Measurements from ENCODE around the gene MGLL. TPM values are rescaled to one million over a fixed set of nuclear protein-coding genes. Genes with fewer than 3 reads are reported as not detected.

MGLL gene
- total RNA-seq, 2 experiments from 2014 or later: 0.31 to 0.41 TPM

DNA sequence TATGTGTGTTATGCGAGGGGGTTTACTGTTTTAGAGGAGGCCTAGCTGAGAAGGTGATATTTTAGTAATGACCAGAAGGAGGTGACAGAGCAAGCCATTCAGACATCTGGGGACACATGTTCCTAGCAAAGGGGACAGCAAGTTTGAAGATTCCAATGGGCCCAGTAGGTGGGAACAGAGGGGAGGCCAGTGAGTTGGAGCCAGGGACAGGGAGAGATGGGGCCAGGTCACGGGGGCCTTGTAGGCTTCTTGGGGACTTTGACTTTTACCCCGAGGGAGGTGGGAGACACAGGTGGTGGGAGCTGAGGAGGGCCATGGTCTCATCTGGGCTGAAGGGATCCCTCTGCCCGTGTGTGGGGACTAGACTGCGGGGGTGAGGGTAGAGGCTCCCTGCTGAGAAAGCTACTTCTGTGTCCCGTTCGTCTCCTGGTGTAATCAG lies 72.5 kb downstream of the MGLL start:
- Mint-ChIP-seq H3K4me3 (no peak overlapping the region), H3K36me3 (no peaks in the 10 kb centered on the region), H3K9me3 (no peaks in the 10 kb centered on the region), H3K27me3 (peaks cover 13% of the 10 kb centered on the region), H3K4me1 (ENCODE audit: low read depth) (peaks cover 21% of the 10 kb centered on the region), H3K27ac (no peak overlapping the region)
- ChIA-PET CTCF (no interaction called here), POLR2A (no interaction called here)
- intact Hi-C loops (cut with micrococcal nuclease): no loop called here
- no peak for DNase-seq

DNA sequence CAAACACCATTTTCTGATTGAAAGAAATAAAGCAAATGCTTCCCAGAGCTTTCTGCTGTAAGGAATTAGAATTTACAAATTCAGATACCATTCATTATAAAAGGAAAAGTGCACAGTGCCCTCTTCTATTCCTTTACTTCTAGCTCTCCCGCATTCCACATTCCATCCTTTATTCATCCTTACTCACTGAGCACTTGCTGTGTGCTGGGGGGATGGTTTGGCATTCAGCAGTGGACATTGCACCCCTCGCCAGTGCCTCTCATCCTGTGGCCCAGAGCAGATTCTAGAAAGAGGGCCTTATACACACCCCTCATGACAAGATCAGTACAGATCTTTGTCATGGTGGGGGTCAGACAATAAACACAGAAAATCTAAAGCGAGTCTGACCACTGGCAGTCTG lies 73.0 kb downstream of the MGLL start:
- intact Hi-C loops (cut with micrococcal nuclease): no loop called here
- Mint-ChIP-seq H3K27me3 (peaks cover 13% of the 10 kb centered on the region), H3K27ac (no peak overlapping the region), H3K4me1 (ENCODE audit: low read depth) (peaks cover 16% of the 10 kb centered on the region), H3K9me3 (no peaks in the 10 kb centered on the region), H3K4me3 (no peak overlapping the region), H3K36me3 (no peaks in the 10 kb centered on the region)
- ChIA-PET POLR2A (no interaction called here), CTCF (no interaction called here)
- no peak for DNase-seq

DNA sequence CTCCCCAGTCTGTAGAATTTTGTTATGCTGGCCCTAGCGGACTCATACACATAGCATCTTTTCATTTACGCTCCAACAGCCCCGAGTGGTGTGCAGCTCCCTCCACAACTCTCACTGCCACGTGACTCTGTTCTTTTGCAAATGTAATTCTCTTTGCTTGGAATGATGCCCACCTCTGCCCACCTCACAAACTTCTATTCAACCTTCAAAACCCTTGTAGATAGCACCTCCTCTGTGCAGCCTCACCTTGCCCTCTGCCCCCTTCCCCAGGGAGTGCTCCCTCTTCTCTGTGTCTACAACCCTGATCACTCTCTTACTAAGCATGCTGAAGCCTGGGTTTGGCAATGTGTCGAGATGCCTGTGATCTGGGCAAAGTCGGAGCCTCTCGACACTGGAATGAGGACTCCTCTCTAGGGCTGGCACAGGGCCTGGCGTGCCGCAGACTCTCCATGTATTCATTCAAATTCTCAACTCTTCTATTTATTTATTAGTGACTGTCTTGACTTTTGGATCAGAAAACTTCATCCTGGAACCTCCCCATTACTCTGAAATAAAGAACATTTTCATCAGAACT lies 73.5 kb downstream of the MGLL start:
- Mint-ChIP-seq H3K4me3 (no peak overlapping the region), H3K36me3 (no peaks in the 10 kb centered on the region), H3K4me1 (ENCODE audit: low read depth) (peaks cover 13% of the 10 kb centered on the region), H3K27me3 (peaks cover 13% of the 10 kb centered on the region), H3K27ac (no peak overlapping the region), H3K9me3 (no peaks in the 10 kb centered on the region)
- no peak for DNase-seq
- ChIA-PET CTCF (interaction anchor here (0.6 kb wide), 1 partner anchor 96 kb away, joined by 3 read pairs; no protein-coding TSS in a partner anchor), POLR2A (no interaction called here)
- intact Hi-C loops (cut with micrococcal nuclease): no loop called here

DNA sequence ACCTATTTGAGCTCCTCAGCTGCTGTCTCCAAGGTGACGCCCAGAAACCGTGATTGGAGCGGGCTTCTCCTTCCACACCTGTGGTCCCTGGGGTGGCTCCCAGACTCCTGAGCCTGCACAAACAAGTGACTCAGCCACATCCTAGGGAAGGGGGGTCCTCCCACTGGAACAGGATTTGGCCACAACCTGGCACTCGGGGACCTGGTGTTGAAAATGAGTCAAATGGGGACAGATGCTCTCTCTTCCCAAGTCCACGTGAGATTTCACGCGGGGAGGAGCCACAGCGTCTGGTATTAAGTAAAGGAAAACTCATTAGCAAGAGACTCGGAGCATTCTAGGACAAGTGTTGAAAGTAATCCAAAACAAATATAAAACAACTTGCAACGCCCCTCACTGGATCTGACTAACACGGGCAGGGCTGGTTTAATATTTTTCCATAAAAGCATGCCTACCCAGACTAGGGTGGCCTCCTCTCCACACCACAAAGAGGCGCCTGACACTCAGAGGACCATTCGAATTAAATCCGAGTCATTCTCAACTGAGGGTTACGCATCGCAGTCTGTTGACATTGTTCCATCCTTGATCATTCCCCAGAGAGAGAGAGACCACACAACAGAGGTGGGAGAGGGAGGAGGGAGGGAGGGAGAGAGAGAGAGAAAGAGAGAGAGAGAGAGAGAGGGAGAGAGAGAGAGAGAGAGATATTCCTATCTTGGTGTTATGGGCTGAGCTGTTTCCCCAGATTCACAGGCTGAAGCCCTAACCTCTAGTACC lies 74.4 kb downstream of the MGLL start:
- ChIA-PET POLR2A (no interaction called here), CTCF (interaction anchor here (0.6 kb wide), 1 partner anchor 95 kb away, joined by 3 read pairs; no protein-coding TSS in a partner anchor)
- Mint-ChIP-seq H3K4me1 (ENCODE audit: low read depth) (peaks cover 13% of the 10 kb centered on the region), H3K36me3 (no peaks in the 10 kb centered on the region), H3K27ac (no peak overlapping the region), H3K27me3 (peaks cover 13% of the 10 kb centered on the region), H3K4me3 (no peak overlapping the region), H3K9me3 (no peaks in the 10 kb centered on the region)
- no peak for DNase-seq
- intact Hi-C loops (cut with micrococcal nuclease): no loop called here

DNA sequence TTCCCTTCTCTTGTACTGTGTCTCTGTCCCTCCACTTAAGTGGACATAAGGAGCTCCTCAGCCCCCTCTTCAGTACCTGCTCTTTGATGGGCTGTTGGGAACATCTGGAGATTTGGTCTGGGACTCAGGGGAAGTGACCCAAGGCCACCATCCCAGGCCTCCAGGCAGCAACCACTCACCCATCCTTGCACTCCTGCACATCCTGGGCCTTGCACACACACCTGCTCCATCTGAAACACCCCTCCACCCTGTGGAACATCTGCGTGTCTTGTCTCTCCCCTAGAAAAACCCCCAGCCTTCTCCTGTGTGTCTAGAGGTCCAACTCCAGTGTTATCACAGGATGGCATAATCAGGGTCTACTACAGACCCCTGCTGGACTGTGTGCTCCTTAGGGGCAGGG lies 75.2 kb downstream of the MGLL start:
- POLR2A ChIA-PET: no interaction called here
- CTCF ChIA-PET: no interaction called here
- Mint-ChIP-seq H3K4me1 (ENCODE audit: low read depth) (peaks cover 13% of the 10 kb centered on the region), H3K36me3 (no peaks in the 10 kb centered on the region), H3K27me3 (peaks cover 13% of the 10 kb centered on the region), H3K4me3 (no peak overlapping the region), H3K9me3 (no peaks in the 10 kb centered on the region), H3K27ac (no peak overlapping the region)
- no peak for DNase-seq
- intact Hi-C loops (cut with micrococcal nuclease): no loop called here

DNA sequence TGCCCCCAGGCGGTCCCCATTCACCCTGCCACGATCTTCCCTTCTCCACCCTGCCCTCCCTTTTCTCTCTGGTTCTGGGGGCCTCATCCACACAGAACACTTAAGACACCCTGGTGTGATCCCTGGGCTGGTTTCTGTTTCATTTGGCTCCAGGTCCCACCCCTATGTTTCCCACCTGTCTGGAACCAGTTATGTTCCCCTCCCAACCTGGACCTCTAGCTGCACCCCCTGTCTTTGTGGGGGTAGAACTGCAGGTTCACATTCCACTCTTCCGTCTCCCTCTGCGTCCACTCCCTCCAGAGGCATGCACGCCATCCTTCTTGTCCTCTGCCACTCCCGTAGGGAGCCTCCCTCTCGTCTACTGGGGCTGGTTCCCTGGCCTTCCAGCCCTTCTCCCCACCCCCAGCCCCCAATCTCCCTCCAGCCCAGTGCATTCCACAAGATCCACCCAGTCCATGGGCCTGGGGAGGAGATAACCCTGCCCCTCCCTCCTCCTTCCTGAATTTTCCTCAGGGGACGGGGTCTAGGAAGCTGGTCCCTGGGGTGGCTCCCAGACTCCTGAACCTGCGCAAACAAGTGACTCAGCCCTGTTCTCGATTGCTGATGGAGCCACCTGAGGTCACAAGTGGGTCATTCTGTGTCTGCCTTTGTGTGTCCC lies 75.8 kb downstream of the MGLL start:
- Mint-ChIP-seq H3K27ac (no peak overlapping the region), H3K4me3 (no peak overlapping the region), H3K27me3 (peaks cover 13% of the 10 kb centered on the region), H3K9me3 (no peaks in the 10 kb centered on the region), H3K36me3 (no peaks in the 10 kb centered on the region), H3K4me1 (ENCODE audit: low read depth) (peaks cover 13% of the 10 kb centered on the region)
- no peak for DNase-seq
- ChIA-PET POLR2A (no interaction called here), CTCF (no interaction called here)
- intact Hi-C loops (cut with micrococcal nuclease): no loop called here

DNA sequence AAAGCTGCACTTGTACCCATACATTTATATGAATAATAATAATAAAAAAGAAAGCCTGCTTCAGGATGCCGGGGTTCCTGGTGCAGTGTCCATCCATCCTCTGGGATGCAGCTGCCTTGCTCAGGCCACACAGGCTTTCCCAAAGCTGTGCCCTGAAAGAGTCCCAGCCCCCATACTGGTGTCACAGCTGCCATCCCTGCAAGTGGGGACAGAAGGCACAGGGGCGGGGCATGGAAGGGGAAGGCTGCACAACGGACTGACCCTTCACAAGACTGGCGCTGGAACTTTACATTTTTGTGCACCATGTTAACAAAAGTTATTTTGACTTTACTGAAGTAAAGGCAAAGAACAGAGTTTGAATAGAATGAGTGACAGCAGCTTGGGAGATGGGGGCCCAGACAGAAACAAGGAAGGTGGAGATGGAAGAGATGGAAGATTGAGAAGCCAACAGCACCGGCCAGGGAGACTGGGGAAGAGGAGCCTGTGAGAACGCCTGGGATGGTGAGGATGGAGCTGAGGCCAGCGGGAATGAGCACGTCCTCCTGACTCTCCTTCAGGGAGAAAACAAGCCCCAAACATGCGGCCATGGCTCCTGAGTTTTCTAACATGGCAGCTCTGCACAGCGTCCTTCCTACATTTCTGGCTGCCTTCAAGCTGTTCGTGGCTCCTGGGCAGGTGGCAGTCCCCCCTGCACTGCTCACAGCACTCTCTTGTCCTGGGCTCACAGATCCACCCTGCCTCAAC lies 76.5 kb downstream of the MGLL start:
- H3K27ac Mint-ChIP-seq: no peak overlapping the region
- no peak for DNase-seq
- CTCF ChIA-PET: no interaction called here
- H3K36me3 Mint-ChIP-seq: no peaks in the 10 kb centered on the region
- no peak overlapping the region for H3K4me3 Mint-ChIP-seq
- H3K4me1 Mint-ChIP-seq (ENCODE audit: low read depth): peaks cover 10% of the 10 kb centered on the region
- no peaks in the 10 kb centered on the region for H3K9me3 Mint-ChIP-seq
- H3K27me3 Mint-ChIP-seq: peaks cover 10% of the 10 kb centered on the region
- intact Hi-C loops (cut with micrococcal nuclease): no loop called here
- POLR2A ChIA-PET: no interaction called here

DNA sequence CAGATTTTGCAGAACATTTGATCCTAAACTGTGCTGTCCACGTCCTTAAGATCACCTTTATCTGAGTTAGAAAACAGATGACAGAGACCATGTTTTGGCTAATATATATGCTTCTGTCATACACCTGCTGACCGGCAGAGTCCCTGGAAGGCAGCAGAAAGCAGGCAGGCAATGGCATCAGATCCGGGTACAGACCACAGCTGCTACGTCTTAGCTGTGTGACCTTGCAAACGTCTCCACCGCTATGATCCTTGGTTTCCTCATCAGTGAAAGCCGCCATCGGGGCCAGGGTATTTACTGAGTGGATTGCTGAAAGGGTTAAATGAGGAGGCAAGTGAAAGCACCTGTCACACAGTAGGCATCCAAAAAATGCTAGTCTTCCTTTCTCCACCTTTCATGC lies 77.4 kb downstream of the MGLL start:
- Mint-ChIP-seq H3K27me3 (peaks cover 6% of the 10 kb centered on the region), H3K9me3 (no peaks in the 10 kb centered on the region), H3K4me3 (no peak overlapping the region), H3K4me1 (ENCODE audit: low read depth) (peaks cover 3% of the 10 kb centered on the region), H3K27ac (no peak overlapping the region), H3K36me3 (no peaks in the 10 kb centered on the region)
- DNase-seq: no peak
- intact Hi-C loops (cut with micrococcal nuclease): no loop called here
- ChIA-PET POLR2A (no interaction called here), CTCF (no interaction called here)

DNA sequence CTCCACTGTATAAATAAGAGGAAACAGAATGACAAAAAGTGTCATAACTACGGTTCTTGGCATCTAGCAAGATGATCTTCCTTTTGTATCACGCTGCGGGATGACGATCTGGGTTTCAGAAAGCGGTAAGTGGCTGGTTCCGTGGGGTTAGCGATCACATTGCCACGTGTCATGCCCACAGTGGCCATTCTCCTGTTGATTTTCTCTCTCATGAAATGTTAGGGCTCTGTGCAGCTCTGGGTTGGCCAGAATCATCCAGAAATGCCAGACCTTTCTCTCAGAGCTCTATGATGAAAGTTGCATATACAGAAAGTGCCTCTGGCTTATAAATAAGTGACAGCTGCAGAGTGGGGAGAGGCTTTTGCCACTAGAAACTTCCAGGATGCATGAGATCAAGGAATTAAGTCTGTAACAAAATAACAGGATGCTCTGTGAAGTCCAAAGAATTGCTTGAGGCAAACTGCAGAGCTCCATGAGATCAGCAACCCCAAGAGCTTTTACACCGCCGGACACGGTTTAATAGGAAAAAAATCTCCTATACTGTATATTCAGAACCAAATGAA lies 78.0 kb downstream of the MGLL start:
- Mint-ChIP-seq H3K4me1 (ENCODE audit: low read depth) (no peaks in the 10 kb centered on the region), H3K36me3 (no peaks in the 10 kb centered on the region), H3K4me3 (no peak overlapping the region), H3K9me3 (no peaks in the 10 kb centered on the region), H3K27me3 (peaks cover 1% of the 10 kb centered on the region), H3K27ac (no peak overlapping the region)
- CTCF ChIA-PET: no interaction called here
- intact Hi-C loops (cut with micrococcal nuclease): no loop called here
- POLR2A ChIA-PET: no interaction called here
- DNase-seq: no peak

DNA sequence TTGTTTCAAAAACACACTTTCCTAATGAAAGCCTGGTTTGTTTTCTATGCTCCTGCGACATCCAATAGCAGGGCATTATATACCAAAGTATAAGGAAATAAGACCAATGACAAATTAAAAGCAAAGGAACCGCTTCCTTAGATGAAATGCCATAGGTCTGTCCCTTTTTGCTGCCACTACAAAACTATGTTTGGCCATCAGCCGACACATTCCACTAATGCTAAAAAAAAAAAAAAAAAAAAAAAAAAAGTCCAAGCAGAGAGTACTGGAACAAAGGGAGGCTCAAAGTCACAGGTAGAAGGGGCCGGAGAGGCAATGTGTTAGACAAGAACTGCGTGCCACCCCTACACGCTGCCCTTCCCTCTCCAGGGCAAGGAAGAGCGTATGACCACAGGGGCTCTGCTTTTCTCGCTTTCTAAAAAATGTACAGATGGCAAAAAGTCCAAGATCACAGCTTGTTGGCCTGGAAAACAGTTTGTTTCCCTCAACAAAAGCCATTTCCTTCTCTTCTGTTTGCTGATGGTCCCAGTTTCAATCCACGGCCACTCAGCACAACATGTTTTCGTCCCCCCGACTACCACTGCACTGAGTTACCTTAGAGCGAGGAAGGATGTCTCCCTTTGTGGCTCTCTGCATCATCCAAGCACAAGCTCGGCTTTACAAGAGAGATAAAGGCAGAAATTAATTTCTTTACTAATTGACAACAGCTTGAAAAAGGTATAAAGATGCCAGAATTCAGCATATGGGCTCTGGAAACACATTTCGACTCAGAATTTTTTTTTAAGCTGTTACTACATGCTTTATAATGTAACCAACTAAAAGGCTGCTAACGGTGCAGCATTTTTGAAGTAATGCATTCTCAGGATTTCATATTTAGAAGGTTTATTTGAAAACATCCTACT lies 78.7 kb downstream of the MGLL start:
- H3K4me3 Mint-ChIP-seq: no peak overlapping the region
- POLR2A ChIA-PET: no interaction called here
- peaks cover 1% of the 10 kb centered on the region for H3K27me3 Mint-ChIP-seq
- H3K27ac Mint-ChIP-seq: no peak overlapping the region
- intact Hi-C loops (cut with micrococcal nuclease): no loop called here
- H3K4me1 Mint-ChIP-seq (ENCODE audit: low read depth): no peaks in the 10 kb centered on the region
- no peaks in the 10 kb centered on the region for H3K9me3 Mint-ChIP-seq
- DNase-seq: no peak
- no peaks in the 10 kb centered on the region for H3K36me3 Mint-ChIP-seq
- CTCF ChIA-PET: no interaction called here

DNA sequence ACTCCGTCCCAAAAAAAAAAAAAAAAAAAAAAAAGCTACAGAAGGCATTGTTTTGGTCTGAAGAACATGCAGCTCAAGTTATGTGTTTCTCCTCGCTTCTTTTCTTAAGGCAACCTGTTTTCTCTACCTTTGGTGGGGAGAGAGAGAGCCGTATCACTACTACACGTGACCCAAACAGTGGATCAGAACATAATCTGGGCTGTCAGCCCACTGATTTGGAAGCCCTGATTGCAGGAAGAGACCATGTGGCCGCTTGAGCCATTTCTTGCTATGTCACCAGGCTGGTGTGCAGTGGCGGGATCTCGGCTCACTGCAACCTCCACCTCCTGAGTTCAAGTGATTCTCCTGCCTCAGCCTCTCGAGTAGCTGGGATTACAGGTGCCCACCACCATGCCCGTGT lies 79.7 kb downstream of the MGLL start:
- Mint-ChIP-seq H3K9me3 (no peaks in the 10 kb centered on the region), H3K27me3 (peaks cover 1% of the 10 kb centered on the region), H3K4me3 (no peak overlapping the region), H3K4me1 (ENCODE audit: low read depth) (no peaks in the 10 kb centered on the region), H3K36me3 (no peaks in the 10 kb centered on the region), H3K27ac (no peak overlapping the region)
- intact Hi-C loops (cut with micrococcal nuclease): no loop called here
- DNase-seq: no peak
- ChIA-PET CTCF (no interaction called here), POLR2A (no interaction called here)

All from activated CD4-positive, alpha-beta memory T cell treated with anti-CD3 and anti-CD28 coated beads for 36 hours (primary cell).